ENCODE results near the gene IAPP. TPM values are rescaled to one million over a fixed set of nuclear protein-coding genes. Genes with fewer than 3 reads are reported as not detected.

IAPP gene
- not detected for total RNA-seq
- not detected for polyA plus RNA-seq

DNA sequence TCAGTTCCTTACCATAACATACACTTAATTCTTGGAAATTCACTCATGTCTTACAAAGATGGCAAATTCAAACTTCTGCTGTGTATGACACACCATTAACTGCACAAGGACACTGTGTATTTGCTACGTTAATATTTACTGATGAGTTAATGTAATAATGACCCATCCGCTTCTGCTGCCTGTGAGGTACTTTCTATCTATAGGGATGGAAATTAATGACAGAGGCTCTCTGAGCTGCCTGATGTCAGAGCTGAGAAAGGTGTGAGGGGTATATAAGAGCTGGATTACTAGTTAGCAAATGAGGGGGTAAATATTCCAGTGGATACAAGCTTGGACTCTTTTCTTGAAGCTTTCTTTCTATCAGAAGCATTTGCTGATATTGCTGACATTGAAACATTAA, at the start of gene IAPP:
Gene IAPP (plus strand): TSS at position 301 of the 400 bp plus-strand sequence. CDS start 450 bp downstream, outside the sequence.
- H3K9me3 Mint-ChIP-seq, result no peaks in the 10 kb centered on the region
- Histone ChIP-seq H3K4me1 (ENCODE audit: control insufficient read depth, insufficient read depth, low read length, poor library complexity, severe bottlenecking) (no peaks in the 10 kb centered on the region), H3K27me3 (ENCODE audit: control insufficient read depth, insufficient read depth, low read length) (peaks cover 9% of the 10 kb centered on the region), H3K36me3 (ENCODE audit: control insufficient read depth, insufficient read depth, low read length) (no peaks in the 10 kb centered on the region), H3K9me3 (ENCODE audit: control insufficient read depth in 2 of 2, low read length in 2 of 2) (no peaks in the 10 kb centered on the region), H3K4me3 (ENCODE audit: low read depth, low read length) (no peak within 1 kb of the TSS), H3K27ac (ENCODE audit: insufficient read depth, low read length, poor library complexity, severe bottlenecking) (no peak within 1 kb of the TSS)
- no peak within 1 kb of the TSS for H3K27ac Mint-ChIP-seq
- ATAC-seq (ENCODE audit: low read depth in 2 of 2) (no peak), DNase-seq (no peak)
- peaks cover 0 to 3% (median 0%) of the 10 kb centered on the region in 4 donors for H3K4me1 Mint-ChIP-seq
- H3K36me3 Mint-ChIP-seq, result no peaks in the 10 kb centered on the region
- peaks cover 16% of the 10 kb centered on the region for H3K27me3 Mint-ChIP-seq
- no peak within 1 kb of the TSS for H3K4me3 Mint-ChIP-seq

GRCh38 chr12:21323736-21324135, 49.0 kb upstream of the IAPP start:
- DNase-seq (no peak), ATAC-seq (ENCODE audit: low read depth in 2 of 2) (no peak)
- Histone ChIP-seq H3K4me3 (ENCODE audit: low read depth, low read length) (no peak overlapping the region), H3K27ac (ENCODE audit: insufficient read depth, low read length, poor library complexity, severe bottlenecking) (no peak overlapping the region), H3K4me1 (ENCODE audit: control insufficient read depth, insufficient read depth, low read length, poor library complexity, severe bottlenecking) (no peaks in the 10 kb centered on the region), H3K9me3 (ENCODE audit: control insufficient read depth in 2 of 2, low read length in 2 of 2) (peaks cover 6 to 13% of the 10 kb centered on the region in 2 experiments), H3K36me3 (ENCODE audit: control insufficient read depth, insufficient read depth, low read length) (no peaks in the 10 kb centered on the region), H3K27me3 (ENCODE audit: control insufficient read depth, insufficient read depth, low read length) (no peaks in the 10 kb centered on the region)
- Mint-ChIP-seq H3K4me1 (no peaks in the 10 kb centered on the region), H3K27me3 (no peaks in the 10 kb centered on the region), H3K36me3 (peaks cover 4% of the 10 kb centered on the region), H3K9me3 (peaks cover 0 to 16% (median 3%) of the 10 kb centered on the region in 7 donors), H3K27ac (no peak overlapping the region), H3K4me3 (no peak overlapping the region)

DNA sequence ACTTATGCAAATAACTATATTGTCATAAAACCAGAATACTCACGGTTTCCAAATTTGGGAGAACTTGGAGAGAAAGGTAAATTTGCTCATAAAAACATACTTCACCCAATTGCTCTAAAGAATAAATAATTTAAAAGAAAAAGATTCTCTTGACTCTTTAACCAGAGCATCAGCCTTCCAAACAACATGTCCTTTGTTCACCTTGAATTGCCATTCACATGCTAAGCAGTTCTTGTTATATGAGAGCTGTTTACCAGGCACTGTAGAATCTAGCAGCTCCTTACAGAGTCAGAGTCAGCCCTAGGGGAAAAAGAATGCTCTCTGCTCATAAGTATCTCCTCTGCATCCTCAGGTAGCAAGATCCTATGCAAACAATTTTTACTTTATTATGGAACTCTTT, 48.2 kb upstream of the IAPP start:
- ATAC-seq (ENCODE audit: low read depth in 2 of 2) (no peak), DNase-seq (no peak)
- Histone ChIP-seq H3K4me1 (ENCODE audit: control insufficient read depth, insufficient read depth, low read length, poor library complexity, severe bottlenecking) (no peaks in the 10 kb centered on the region), H3K27me3 (ENCODE audit: control insufficient read depth, insufficient read depth, low read length) (no peaks in the 10 kb centered on the region), H3K36me3 (ENCODE audit: control insufficient read depth, insufficient read depth, low read length) (no peaks in the 10 kb centered on the region), H3K9me3 (ENCODE audit: control insufficient read depth in 2 of 2, low read length in 2 of 2) (peaks cover 8 to 13% of the 10 kb centered on the region in 2 experiments), H3K27ac (ENCODE audit: insufficient read depth, low read length, poor library complexity, severe bottlenecking) (no peak overlapping the region), H3K4me3 (ENCODE audit: low read depth, low read length) (no peak overlapping the region)
- no peaks in the 10 kb centered on the region for H3K27me3 Mint-ChIP-seq
- H3K4me1 Mint-ChIP-seq, result no peaks in the 10 kb centered on the region
- H3K9me3 Mint-ChIP-seq, result peaks cover 0 to 16% (median 3%) of the 10 kb centered on the region in 7 donors
- no peak overlapping the region for H3K27ac Mint-ChIP-seq
- no peak overlapping the region for H3K4me3 Mint-ChIP-seq
- peaks cover 4% of the 10 kb centered on the region for H3K36me3 Mint-ChIP-seq

DNA sequence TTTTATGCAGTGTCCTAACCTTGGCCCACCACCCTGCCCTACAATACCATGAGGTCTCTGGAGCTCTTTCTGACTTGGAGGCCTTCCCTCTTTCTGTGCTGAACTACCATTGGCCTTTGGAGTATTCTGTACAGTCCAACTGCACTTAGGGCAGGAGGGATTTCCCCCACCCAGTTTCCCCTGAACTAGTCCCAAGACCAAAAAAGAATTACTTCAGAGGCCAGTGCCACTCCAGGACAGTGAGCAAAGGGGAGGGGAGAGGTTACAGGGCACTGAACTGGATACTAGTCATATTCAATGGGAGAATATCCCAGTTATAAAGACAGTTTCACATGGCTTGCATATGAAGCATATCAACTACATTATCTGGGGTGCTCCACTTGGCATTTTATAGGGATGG, 44.1 kb upstream of the IAPP start:
- DNase-seq, result no peak
- Mint-ChIP-seq H3K9me3 (peaks cover 0 to 19% (median 5%) of the 10 kb centered on the region in 7 donors), H3K27ac (no peak overlapping the region), H3K36me3 (peaks cover 4% of the 10 kb centered on the region), H3K27me3 (peaks cover 4% of the 10 kb centered on the region), H3K4me1 (no peaks in the 10 kb centered on the region), H3K4me3 (no peak overlapping the region)
- Histone ChIP-seq H3K27ac (ENCODE audit: insufficient read depth, low read length, poor library complexity, severe bottlenecking) (no peak overlapping the region), H3K4me1 (ENCODE audit: control insufficient read depth, insufficient read depth, low read length, poor library complexity, severe bottlenecking) (no peaks in the 10 kb centered on the region), H3K4me3 (ENCODE audit: low read depth, low read length) (no peak overlapping the region), H3K9me3 (ENCODE audit: control insufficient read depth in 2 of 2, low read length in 2 of 2) (peaks cover 13 to 17% of the 10 kb centered on the region in 2 experiments), H3K27me3 (ENCODE audit: control insufficient read depth, insufficient read depth, low read length) (no peaks in the 10 kb centered on the region), H3K36me3 (ENCODE audit: control insufficient read depth, insufficient read depth, low read length) (no peaks in the 10 kb centered on the region)
- ATAC-seq (ENCODE audit: low read depth in 2 of 2), result no peak

DNA sequence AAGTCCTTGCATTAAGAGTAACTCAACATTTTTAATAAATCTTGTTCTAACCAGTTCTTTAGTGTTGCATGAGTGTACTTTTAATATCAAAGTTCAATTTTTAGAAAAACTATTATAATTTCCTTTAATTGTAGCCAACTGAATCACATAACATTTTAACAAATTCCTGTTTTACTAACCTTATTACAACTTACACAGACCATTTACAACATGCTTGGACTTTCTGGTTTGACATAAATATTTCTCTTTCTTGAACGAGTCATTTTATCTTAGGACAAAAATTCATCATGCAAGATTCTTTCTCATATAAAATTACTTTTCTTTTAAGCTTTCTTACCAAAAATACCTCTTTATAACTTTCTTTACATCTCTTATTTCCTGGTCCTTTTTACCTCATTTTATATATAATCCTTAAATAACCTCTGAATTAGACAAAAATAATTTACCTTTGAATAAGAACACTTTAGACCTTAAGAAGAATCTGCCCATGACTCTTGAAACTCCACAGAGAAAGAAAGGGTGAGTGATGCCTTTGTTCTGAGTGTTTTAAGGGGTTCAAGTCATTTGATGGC, 41.9 kb upstream of the IAPP start:
- no peak for ATAC-seq (ENCODE audit: low read depth in 2 of 2)
- Mint-ChIP-seq H3K9me3 (peaks cover 0 to 19% (median 5%) of the 10 kb centered on the region in 7 donors), H3K27me3 (peaks cover 4% of the 10 kb centered on the region), H3K4me1 (no peaks in the 10 kb centered on the region), H3K36me3 (peaks cover 4% of the 10 kb centered on the region), H3K4me3 (no peak overlapping the region), H3K27ac (no peak overlapping the region)
- peaks cover 1% of the 10 kb centered on the region for H3K27me3 ChIP-seq (ENCODE audit: control insufficient read depth, insufficient read depth, low read length)
- H3K4me1 ChIP-seq (ENCODE audit: control insufficient read depth, insufficient read depth, low read length, poor library complexity, severe bottlenecking), result no peaks in the 10 kb centered on the region
- DNase-seq, result no peak
- H3K4me3 ChIP-seq (ENCODE audit: low read depth, low read length), result no peak overlapping the region
- peaks cover 13 to 17% of the 10 kb centered on the region in 2 experiments for H3K9me3 ChIP-seq (ENCODE audit: control insufficient read depth in 2 of 2, low read length in 2 of 2)
- H3K27ac ChIP-seq (ENCODE audit: insufficient read depth, low read length, poor library complexity, severe bottlenecking), result no peak overlapping the region
- no peaks in the 10 kb centered on the region for H3K36me3 ChIP-seq (ENCODE audit: control insufficient read depth, insufficient read depth, low read length)

DNA sequence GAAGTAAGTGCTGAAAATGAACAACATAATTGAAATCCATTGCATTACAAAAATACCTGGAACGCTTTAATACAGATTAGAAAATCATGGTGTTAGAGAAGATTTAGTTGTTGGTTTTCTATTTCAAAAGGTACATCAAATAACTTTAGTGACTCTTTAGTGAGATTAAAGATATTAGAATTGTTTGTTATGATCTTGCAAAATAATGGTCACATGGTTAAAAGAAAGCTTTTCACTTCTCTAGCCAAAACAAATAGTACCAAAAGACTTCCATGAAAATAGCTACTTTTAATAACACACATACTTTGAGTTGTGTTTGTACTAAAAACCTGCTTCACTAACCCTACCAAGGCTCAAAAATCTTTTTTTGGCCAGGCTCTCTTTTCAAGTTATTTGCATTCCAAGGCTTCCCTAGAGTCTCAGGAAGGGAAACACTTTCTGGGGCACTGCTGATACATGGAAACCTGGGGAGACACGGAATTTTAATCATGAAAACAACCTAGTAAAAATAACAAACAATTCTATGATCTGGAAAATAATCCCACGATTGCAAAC, 37.9 kb upstream of the IAPP start, which contains the start of gene SLCO1A2:
Gene SLCO1A2 (minus strand): TSS at position 147 of the 555 bp plus-strand sequence. CDS start 270 bp downstream, outside the sequence.
- Mint-ChIP-seq H3K4me3 (no peak within 1 kb of the TSS), H3K9me3 (peaks cover 0 to 2% (median 0%) of the 10 kb centered on the region in 7 donors), H3K27me3 (peaks cover 10% of the 10 kb centered on the region), H3K27ac (no peak within 1 kb of the TSS), H3K4me1 (no peaks in the 10 kb centered on the region), H3K36me3 (no peaks in the 10 kb centered on the region)
- Histone ChIP-seq H3K27me3 (ENCODE audit: control insufficient read depth, insufficient read depth, low read length) (peaks cover 3% of the 10 kb centered on the region), H3K27ac (ENCODE audit: insufficient read depth, low read length, poor library complexity, severe bottlenecking) (no peak within 1 kb of the TSS), H3K4me3 (ENCODE audit: low read depth, low read length) (no peak within 1 kb of the TSS), H3K36me3 (ENCODE audit: control insufficient read depth, insufficient read depth, low read length) (no peaks in the 10 kb centered on the region), H3K9me3 (ENCODE audit: control insufficient read depth in 2 of 2, low read length in 2 of 2) (peaks cover 0 to 6% of the 10 kb centered on the region in 2 experiments), H3K4me1 (ENCODE audit: control insufficient read depth, insufficient read depth, low read length, poor library complexity, severe bottlenecking) (no peaks in the 10 kb centered on the region)
- no peak for DNase-seq
- no peak for ATAC-seq (ENCODE audit: low read depth in 2 of 2)

- Mint-ChIP-seq H3K4me1 (no peaks in the 10 kb centered on the region), H3K27ac (no peak overlapping the region), H3K27me3 (peaks cover 7% of the 10 kb centered on the region), H3K4me3 (no peak overlapping the region), H3K9me3 (no peaks in the 10 kb centered on the region), H3K36me3 (no peaks in the 10 kb centered on the region)
- Histone ChIP-seq H3K36me3 (ENCODE audit: control insufficient read depth, insufficient read depth, low read length) (no peaks in the 10 kb centered on the region), H3K9me3 (ENCODE audit: control insufficient read depth in 2 of 2, low read length in 2 of 2) (no peaks in the 10 kb centered on the region), H3K4me3 (ENCODE audit: low read depth, low read length) (no peak overlapping the region), H3K27me3 (ENCODE audit: control insufficient read depth, insufficient read depth, low read length) (peaks cover 5% of the 10 kb centered on the region), H3K4me1 (ENCODE audit: control insufficient read depth, insufficient read depth, low read length, poor library complexity, severe bottlenecking) (no peaks in the 10 kb centered on the region), H3K27ac (ENCODE audit: insufficient read depth, low read length, poor library complexity, severe bottlenecking) (no peak overlapping the region)
- DNase-seq, result no peak
- no peak for ATAC-seq (ENCODE audit: low read depth in 2 of 2)
Observed at GRCh38 chr12:21336656-21337055, 36.0 kb upstream of the IAPP start.

GRCh38 chr12:21337453-21337852, 35.2 kb upstream of the IAPP start:
- DNase-seq (no peak), ATAC-seq (ENCODE audit: low read depth in 2 of 2) (no peak)
- no peaks in the 10 kb centered on the region for H3K4me1 Mint-ChIP-seq
- H3K36me3 Mint-ChIP-seq, result no peaks in the 10 kb centered on the region
- no peak overlapping the region for H3K27ac Mint-ChIP-seq
- H3K36me3 ChIP-seq (ENCODE audit: control insufficient read depth, insufficient read depth, low read length), result no peaks in the 10 kb centered on the region
- peaks cover 5% of the 10 kb centered on the region for H3K27me3 ChIP-seq (ENCODE audit: control insufficient read depth, insufficient read depth, low read length)
- H3K9me3 ChIP-seq (ENCODE audit: control insufficient read depth in 2 of 2, low read length in 2 of 2), result no peaks in the 10 kb centered on the region
- no peak overlapping the region for H3K4me3 ChIP-seq (ENCODE audit: low read depth, low read length)
- H3K9me3 Mint-ChIP-seq, result no peaks in the 10 kb centered on the region
- no peak overlapping the region for H3K4me3 Mint-ChIP-seq
- peaks cover 7% of the 10 kb centered on the region for H3K27me3 Mint-ChIP-seq
- no peaks in the 10 kb centered on the region for H3K4me1 ChIP-seq (ENCODE audit: control insufficient read depth, insufficient read depth, low read length, poor library complexity, severe bottlenecking)
- H3K27ac ChIP-seq (ENCODE audit: insufficient read depth, low read length, poor library complexity, severe bottlenecking), result no peak overlapping the region

Data from CD4-positive, CD25-positive, alpha-beta regulatory T cell (primary cell).